Astrocyte of the cerebellum (primary cell): ENCODE results near the gene INPP5A.

Experiments
- DNase-seq: peaks from one replicate; pipeline ENCODE4 v3.0.0-alpha.2; 2011; ENCODE audit warnings: low read depth
- H3K4me3 ChIP-seq: 2 replicates; pipeline ENCODE4 v1.5.1; 2011; ENCODE audit warnings: mild to moderate bottlenecking, low read depth, low read length, moderate library complexity
- CTCF ChIP-seq: IDR thresholded peaks from 2 replicates; pipeline ENCODE4 v1.5.1; 2012; ENCODE audit warnings: low read length, low read depth, moderate library complexity, mild to moderate bottlenecking; ENCODE audit errors: missing control alignments
- in situ Hi-C: cut with HindIII; loops from 2 replicates; pipeline ENCODE4 v1.10.0; 2017; ENCODE audit warnings: low sequenced_read_pairs

Gene INPP5A

GRCh38 chr10:132807621-132808049, 270.0 kb downstream of the INPP5A start:
- in situ Hi-C loops: no loop called here
- no peak for TF ChIP-seq CTCF
- no peak for DNase-seq
- no peak overlapping the region for H3K4me3 ChIP-seq

- no peak for DNase-seq
- in situ Hi-C loops: no loop called here
- H3K4me3 ChIP-seq: no peak overlapping the region
- no peak for TF ChIP-seq CTCF
Measured at GRCh38 chr10:132808383-132809231, 271.0 kb downstream of the INPP5A start.

GRCh38 chr10:132809232-132810140, 271.9 kb downstream of the INPP5A start:
- TF ChIP-seq CTCF: no peak
- no peak for DNase-seq
- H3K4me3 ChIP-seq: no peak overlapping the region
- in situ Hi-C loops: no loop called here

- in situ Hi-C loops: no loop called here
- no peak for DNase-seq
- no peak for TF ChIP-seq CTCF
- H3K4me3 ChIP-seq: no peak overlapping the region
Measured at GRCh38 chr10:132810141-132810806, 272.7 kb downstream of the INPP5A start.

- no peak for DNase-seq
- TF ChIP-seq CTCF: no peak
- in situ Hi-C loops: no loop called here
- H3K4me3 ChIP-seq: no peak overlapping the region
Measured at GRCh38 chr10:132810807-132811700, 273.5 kb downstream of the INPP5A start.
